Measurements from ENCODE around the gene DPYD. TPM values are rescaled to one million over a fixed set of nuclear protein-coding genes. Genes with fewer than 3 reads are reported as not detected.

DPYD gene
- total RNA-seq, 1 donor from 2014 or later = 8.5 TPM

GRCh38 chr1:97396463-97396862 lies 524.4 kb downstream of the DPYD start:
- no peak overlapping the region for H3K27ac Mint-ChIP-seq

GRCh38 chr1:97392701-97393100 lies 528.1 kb downstream of the DPYD start:
- no peaks in the 10 kb centered on the region for H3K9me3 Mint-ChIP-seq
- H3K27ac Mint-ChIP-seq = no peak overlapping the region
- no peak for TF ChIP-seq CTCF (conservative IDR thresholded peaks at IDR 0.05)
- H3K27me3 Mint-ChIP-seq = no peaks in the 10 kb centered on the region
- no peak for DNase-seq (ENCODE audit: extremely low spot score, unreplicated experiment)
- no peaks in the 10 kb centered on the region for H3K36me3 Mint-ChIP-seq
- H3K4me1 Mint-ChIP-seq (ENCODE audit: unreplicated experiment) = no peaks in the 10 kb centered on the region
- no peak overlapping the region for H3K4me3 Mint-ChIP-seq

More at GRCh38 chr1:97396463-97396862, 524.4 kb downstream of the DPYD start:
- no peak overlapping the region for H3K4me3 Mint-ChIP-seq
- H3K27me3 Mint-ChIP-seq = no peaks in the 10 kb centered on the region
- DNase-seq (ENCODE audit: extremely low spot score, unreplicated experiment) = no peak
- H3K4me1 Mint-ChIP-seq (ENCODE audit: unreplicated experiment) = no peaks in the 10 kb centered on the region
- H3K9me3 Mint-ChIP-seq = peaks cover 6% of the 10 kb centered on the region
- TF ChIP-seq CTCF (conservative IDR thresholded peaks at IDR 0.05) = no peak
- no peaks in the 10 kb centered on the region for H3K36me3 Mint-ChIP-seq

GRCh38 chr1:97385536-97386277 lies 535.1 kb downstream of the DPYD start:
- TF ChIP-seq CTCF (conservative IDR thresholded peaks at IDR 0.05) = no peak
- Mint-ChIP-seq H3K36me3 (no peaks in the 10 kb centered on the region), H3K27me3 (no peaks in the 10 kb centered on the region), H3K4me3 (no peak overlapping the region), H3K27ac (no peak overlapping the region), H3K9me3 (peaks cover 5% of the 10 kb centered on the region), H3K4me1 (ENCODE audit: unreplicated experiment) (no peaks in the 10 kb centered on the region)
- DNase-seq (ENCODE audit: extremely low spot score, unreplicated experiment) = no peak

DNA sequence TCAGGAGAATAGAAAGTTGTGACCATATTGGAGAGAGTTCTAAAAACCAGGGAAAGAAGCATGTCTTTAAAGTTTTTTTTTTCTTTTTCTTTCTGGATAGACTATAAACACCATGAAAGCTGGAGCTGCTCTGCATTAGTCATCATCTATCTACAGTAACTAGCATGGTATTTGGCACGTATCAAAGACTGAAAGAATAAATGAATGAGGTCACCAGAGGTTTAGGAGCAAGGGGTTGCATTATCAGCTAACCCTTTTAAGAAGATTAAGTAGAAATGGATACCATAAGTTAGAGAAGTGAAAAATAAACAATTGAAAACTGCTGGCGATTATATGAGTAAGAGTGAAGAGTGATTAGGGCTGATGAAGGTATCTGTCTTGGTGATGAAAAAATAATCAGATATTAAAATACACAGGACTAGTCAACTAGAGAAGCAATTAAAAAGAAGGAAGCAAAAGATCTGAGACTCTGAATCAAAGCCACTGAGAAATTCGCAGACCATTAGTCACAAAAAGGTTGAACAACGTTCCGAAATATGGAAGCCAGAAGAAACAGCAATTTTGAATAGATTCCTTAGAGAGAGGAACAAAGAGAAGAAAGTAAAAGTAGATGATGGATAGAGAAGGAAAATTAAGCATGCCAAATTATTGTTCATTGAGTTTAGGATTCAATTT lies 536.4 kb downstream of the DPYD start:
- H3K36me3 Mint-ChIP-seq = no peaks in the 10 kb centered on the region
- no peak overlapping the region for H3K27ac Mint-ChIP-seq
- H3K27me3 Mint-ChIP-seq = no peaks in the 10 kb centered on the region
- H3K9me3 Mint-ChIP-seq = peaks cover 5% of the 10 kb centered on the region
- no peaks in the 10 kb centered on the region for H3K4me1 Mint-ChIP-seq (ENCODE audit: unreplicated experiment)
- no peak overlapping the region for H3K4me3 Mint-ChIP-seq
- TF ChIP-seq CTCF (conservative IDR thresholded peaks at IDR 0.05) = no peak
- DNase-seq (ENCODE audit: extremely low spot score, unreplicated experiment) = no peak

DNA sequence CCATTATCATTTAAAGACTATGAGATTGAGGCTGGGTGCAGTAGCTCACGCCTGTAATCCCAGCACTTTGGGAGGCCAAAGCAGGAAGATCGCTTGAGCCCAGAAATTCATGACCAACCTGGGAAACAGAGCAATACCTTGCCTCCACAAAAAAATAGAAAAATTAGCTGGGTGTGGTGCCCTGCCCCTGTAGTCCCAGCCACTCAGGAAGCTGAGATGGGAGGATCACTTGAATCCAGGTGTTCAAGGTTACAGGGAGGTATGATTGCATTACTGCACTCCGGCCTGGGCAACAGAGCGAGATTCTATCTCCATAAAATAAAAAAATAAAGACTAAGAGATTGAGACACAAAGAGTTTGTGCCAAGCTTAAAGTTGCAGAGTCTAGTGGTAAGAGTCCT lies 537.0 kb downstream of the DPYD start:
- Mint-ChIP-seq H3K27ac (no peak overlapping the region), H3K9me3 (peaks cover 5% of the 10 kb centered on the region), H3K4me3 (no peak overlapping the region), H3K27me3 (no peaks in the 10 kb centered on the region), H3K4me1 (ENCODE audit: unreplicated experiment) (no peaks in the 10 kb centered on the region), H3K36me3 (no peaks in the 10 kb centered on the region)
- no peak for DNase-seq (ENCODE audit: extremely low spot score, unreplicated experiment)
- no peak for TF ChIP-seq CTCF (conservative IDR thresholded peaks at IDR 0.05)
